GM12892 (cell line): ENCODE measurements around the gene SLC27A1.
"Not testable (repeated sequence)": the region's sequence is repeated elsewhere in the genome, so short reads cannot be mapped to it uniquely, and the experiment has no call there.

Experiments used
- POLR2A ChIP-seq: IDR thresholded peaks from 2 replicates; pipeline ENCODE4 v1.6.1; 2011; ENCODE audit warnings: low read depth, low read length, control low read depth
- POLR2AphosphoS5 ChIP-seq: IDR thresholded peaks from 2 replicates; pipeline ENCODE4 v1.6.1; 2011; ENCODE audit warnings: low read depth, low read length, control low read depth
- TAF1 ChIP-seq: IDR thresholded peaks from 2 replicates; pipeline ENCODE4 v1.6.1; 2011; ENCODE audit warnings: low read depth, mild to moderate bottlenecking, control low read depth, low read length, borderline replicate concordance

GRCh38 chr19:17552735-17553134 lies 82.4 kb downstream of the SLC27A1 start:
- not testable (repeated sequence) for TF ChIP-seq POLR2AphosphoS5, POLR2A, TAF1
